Measurements from ENCODE around the gene DLG2. TPM values are rescaled to one million over a fixed set of nuclear protein-coding genes. Genes with fewer than 3 reads are reported as not detected.

The DLG2 gene
- total RNA-seq, 1 donor from 2014 or later, result 1.8 TPM

DNA sequence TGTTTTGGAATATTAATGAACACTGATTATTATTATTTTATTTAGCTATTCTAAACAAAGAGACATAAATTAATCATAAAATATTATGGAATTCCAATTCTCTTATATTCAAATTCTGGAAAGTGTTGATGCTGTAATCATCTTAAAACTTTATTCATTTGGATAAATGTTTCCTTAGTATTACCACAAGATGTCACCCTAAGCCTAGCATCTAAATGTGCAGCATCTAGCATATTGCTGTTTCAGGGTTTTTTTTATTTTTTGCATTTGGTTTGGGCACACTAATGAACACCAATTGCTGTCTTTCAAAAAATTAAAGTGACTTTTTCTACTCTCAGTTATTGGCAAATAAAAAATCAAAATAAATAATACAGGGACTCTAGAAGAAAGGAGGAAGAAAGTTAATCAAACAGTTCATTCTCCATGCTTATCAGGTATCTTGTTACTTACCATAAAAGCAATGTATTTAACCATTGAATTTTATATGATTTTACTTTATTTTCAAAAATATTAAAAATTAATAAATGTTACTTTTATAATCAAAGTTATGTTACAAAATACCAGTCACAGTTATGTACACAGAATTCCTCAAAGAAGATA, 31.8 kb downstream of the DLG2 start:
- FAIRE-seq (no peak), DNase-seq (ENCODE audit: low read depth) (peak; percentile 37)
- H3K36me3 ChIP-seq (ENCODE audit: insufficient read depth, low read length), result no peaks in the 10 kb centered on the region
- no peaks in the 10 kb centered on the region for H3K9me3 ChIP-seq (ENCODE audit: insufficient read depth, low read depth, low read length)
- H3K79me2 ChIP-seq (ENCODE audit: insufficient read depth, low read length), result no peaks in the 10 kb centered on the region
- H3K9me3 Mint-ChIP-seq (ENCODE audit: unreplicated experiment), result no peaks in the 10 kb centered on the region
- no peak for TF ChIP-seq EZH2 (IDR thresholded peaks at IDR 0.05; ENCODE audit: insufficient read depth, low read length)
- TF ChIP-seq, protein P1, sequence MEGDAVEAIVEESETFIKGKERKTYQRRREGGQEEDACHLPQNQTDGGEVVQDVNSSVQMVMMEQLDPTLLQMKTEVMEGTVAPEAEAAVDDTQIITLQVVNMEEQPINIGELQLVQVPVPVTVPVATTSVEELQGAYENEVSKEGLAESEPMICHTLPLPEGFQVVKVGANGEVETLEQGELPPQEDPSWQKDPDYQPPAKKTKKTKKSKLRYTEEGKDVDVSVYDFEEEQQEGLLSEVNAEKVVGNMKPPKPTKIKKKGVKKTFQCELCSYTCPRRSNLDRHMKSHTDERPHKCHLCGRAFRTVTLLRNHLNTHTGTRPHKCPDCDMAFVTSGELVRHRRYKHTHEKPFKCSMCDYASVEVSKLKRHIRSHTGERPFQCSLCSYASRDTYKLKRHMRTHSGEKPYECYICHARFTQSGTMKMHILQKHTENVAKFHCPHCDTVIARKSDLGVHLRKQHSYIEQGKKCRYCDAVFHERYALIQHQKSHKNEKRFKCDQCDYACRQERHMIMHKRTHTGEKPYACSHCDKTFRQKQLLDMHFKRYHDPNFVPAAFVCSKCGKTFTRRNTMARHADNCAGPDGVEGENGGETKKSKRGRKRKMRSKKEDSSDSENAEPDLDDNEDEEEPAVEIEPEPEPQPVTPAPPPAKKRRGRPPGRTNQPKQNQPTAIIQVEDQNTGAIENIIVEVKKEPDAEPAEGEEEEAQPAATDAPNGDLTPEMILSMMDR (IDR thresholded peaks at IDR 0.05; ENCODE audit: insufficient read depth, low read depth, low read length), result peak; percentile 58
- no peak overlapping the region for H3K4me3 ChIP-seq (ENCODE audit: insufficient read depth, low read depth, low read length)
- H2AFZ ChIP-seq (ENCODE audit: low read depth, low read length), result no peak overlapping the region
- no peak overlapping the region for H3K4me2 ChIP-seq (ENCODE audit: low read length)
- H3K27ac ChIP-seq (ENCODE audit: low read depth, low read length), result no peak overlapping the region
- no peak overlapping the region for H3K4me3 Mint-ChIP-seq (ENCODE audit: unreplicated experiment)
- no peaks in the 10 kb centered on the region for H4K20me1 ChIP-seq (ENCODE audit: insufficient read depth, low read length)
- no peaks in the 10 kb centered on the region for H3K4me1 ChIP-seq (ENCODE audit: insufficient read depth, low read length)
- no peaks in the 10 kb centered on the region for H3K4me1 Mint-ChIP-seq (ENCODE audit: low read depth, unreplicated experiment)
- no peaks in the 10 kb centered on the region for H3K36me3 Mint-ChIP-seq (ENCODE audit: low read depth, unreplicated experiment)
- H3K27me3 ChIP-seq (ENCODE audit: insufficient read depth, low read length), result no peaks in the 10 kb centered on the region
- no peaks in the 10 kb centered on the region for H3K27me3 Mint-ChIP-seq (ENCODE audit: low read depth, unreplicated experiment)
- no peak overlapping the region for H3K27ac Mint-ChIP-seq (ENCODE audit: unreplicated experiment)
- H3K9ac ChIP-seq (ENCODE audit: low read length), result no peak overlapping the region

DNA sequence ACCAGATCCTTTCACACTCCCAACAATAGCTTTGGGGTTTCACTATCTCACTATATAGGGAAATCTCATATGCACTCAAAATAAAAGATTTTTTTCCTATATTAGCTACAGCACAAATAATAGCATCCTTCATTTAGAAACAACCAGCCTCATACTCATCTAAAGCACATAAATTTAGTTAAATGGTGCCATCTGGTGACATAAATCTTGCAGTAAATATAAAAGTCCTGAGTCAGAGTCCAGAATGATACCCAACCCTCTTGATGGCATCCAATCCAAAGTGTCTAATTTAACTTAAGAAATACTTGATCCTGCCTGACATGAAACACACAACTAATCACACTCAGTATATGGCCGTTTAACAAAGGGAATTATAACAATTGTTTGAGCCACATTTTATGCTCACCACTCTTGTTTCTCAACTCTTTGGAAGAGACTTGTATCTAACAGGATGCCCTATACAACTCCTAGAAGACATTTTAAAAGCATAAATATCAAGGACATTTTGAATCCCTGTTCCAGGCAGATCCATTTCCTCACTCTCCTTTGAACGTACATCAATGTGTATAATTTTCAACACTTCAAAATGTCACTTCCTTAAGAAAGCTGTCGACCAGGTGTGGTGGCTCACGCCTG, 36.2 kb downstream of the DLG2 start:
- DNase-seq (ENCODE audit: low read depth), result peak; percentile 33
- H3K4me3 Mint-ChIP-seq (ENCODE audit: unreplicated experiment), result no peak overlapping the region
- FAIRE-seq, result no peak
- H3K36me3 Mint-ChIP-seq (ENCODE audit: low read depth, unreplicated experiment), result no peaks in the 10 kb centered on the region
- Histone ChIP-seq H3K27me3 (ENCODE audit: insufficient read depth, low read length) (no peaks in the 10 kb centered on the region), H3K27ac (ENCODE audit: low read depth, low read length) (no peak overlapping the region), H3K79me2 (ENCODE audit: insufficient read depth, low read length) (no peaks in the 10 kb centered on the region), H3K9me3 (ENCODE audit: insufficient read depth, low read depth, low read length) (no peaks in the 10 kb centered on the region), H4K20me1 (ENCODE audit: insufficient read depth, low read length) (no peaks in the 10 kb centered on the region), H2AFZ (ENCODE audit: low read depth, low read length) (no peak overlapping the region), H3K4me1 (ENCODE audit: insufficient read depth, low read length) (no peaks in the 10 kb centered on the region), H3K36me3 (ENCODE audit: insufficient read depth, low read length) (no peaks in the 10 kb centered on the region), H3K9ac (ENCODE audit: low read length) (no peak overlapping the region), H3K4me2 (ENCODE audit: low read length) (no peak overlapping the region), H3K4me3 (ENCODE audit: insufficient read depth, low read depth, low read length) (no peak overlapping the region)
- peaks cover 4% of the 10 kb centered on the region for H3K9me3 Mint-ChIP-seq (ENCODE audit: unreplicated experiment)
- no peak overlapping the region for H3K27ac Mint-ChIP-seq (ENCODE audit: unreplicated experiment)
- no peaks in the 10 kb centered on the region for H3K27me3 Mint-ChIP-seq (ENCODE audit: low read depth, unreplicated experiment)
- no peak for TF ChIP-seq EZH2 (IDR thresholded peaks at IDR 0.05; ENCODE audit: insufficient read depth, low read length)
- TF ChIP-seq, protein P1 (IDR thresholded peaks at IDR 0.05; ENCODE audit: insufficient read depth, low read depth, low read length), result peak; percentile 36
- H3K4me1 Mint-ChIP-seq (ENCODE audit: low read depth, unreplicated experiment), result no peaks in the 10 kb centered on the region

DNA sequence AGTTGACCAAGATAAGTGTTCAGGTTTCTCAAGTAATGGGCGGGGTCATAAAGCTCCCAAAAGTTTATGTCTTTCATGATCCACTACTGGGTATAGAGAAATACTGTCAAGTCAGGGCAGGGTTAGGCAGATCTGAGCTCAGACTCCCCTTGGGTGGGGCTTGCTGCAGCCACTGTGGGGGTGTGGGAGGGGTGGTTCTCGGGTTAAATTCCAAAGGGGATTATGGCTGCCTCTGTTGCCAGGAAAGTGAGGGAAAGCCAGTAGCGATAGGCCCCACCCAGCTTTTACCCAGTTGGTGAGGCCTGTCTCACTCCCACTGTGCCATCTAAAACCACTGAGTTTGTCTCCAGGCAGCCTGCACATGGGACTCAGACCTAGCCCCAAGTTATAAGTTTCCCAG, 37.8 kb downstream of the DLG2 start:
- Mint-ChIP-seq H3K9me3 (ENCODE audit: unreplicated experiment) (peaks cover 4% of the 10 kb centered on the region), H3K27ac (ENCODE audit: unreplicated experiment) (no peak overlapping the region), H3K4me3 (ENCODE audit: unreplicated experiment) (no peak overlapping the region), H3K27me3 (ENCODE audit: low read depth, unreplicated experiment) (no peaks in the 10 kb centered on the region), H3K4me1 (ENCODE audit: low read depth, unreplicated experiment) (no peaks in the 10 kb centered on the region), H3K36me3 (ENCODE audit: low read depth, unreplicated experiment) (no peaks in the 10 kb centered on the region)
- Histone ChIP-seq H3K9ac (ENCODE audit: low read length) (no peak overlapping the region), H3K27ac (ENCODE audit: low read depth, low read length) (no peak overlapping the region), H2AFZ (ENCODE audit: low read depth, low read length) (peak overlapping the region; percentile 35), H3K4me2 (ENCODE audit: low read length) (no peak overlapping the region), H3K27me3 (ENCODE audit: insufficient read depth, low read length) (no peaks in the 10 kb centered on the region), H3K79me2 (ENCODE audit: insufficient read depth, low read length) (no peaks in the 10 kb centered on the region), H3K4me1 (ENCODE audit: insufficient read depth, low read length) (no peaks in the 10 kb centered on the region), H3K36me3 (ENCODE audit: insufficient read depth, low read length) (no peaks in the 10 kb centered on the region), H3K4me3 (ENCODE audit: insufficient read depth, low read depth, low read length) (no peak overlapping the region), H4K20me1 (ENCODE audit: insufficient read depth, low read length) (no peaks in the 10 kb centered on the region), H3K9me3 (ENCODE audit: insufficient read depth, low read depth, low read length) (no peaks in the 10 kb centered on the region)
- DNase-seq (ENCODE audit: low read depth), result no peak
- no peak for FAIRE-seq
- TF ChIP-seq, protein P1 (IDR thresholded peaks at IDR 0.05; ENCODE audit: insufficient read depth, low read depth, low read length), result no peak
- no peak for TF ChIP-seq EZH2 (IDR thresholded peaks at IDR 0.05; ENCODE audit: insufficient read depth, low read length)
